Esophagus muscularis mucosa (tissue), 4 donors: Measurements from ENCODE around the gene FXYD3.

Source experiments
- EP300 ChIP-seq: sonication (generic); formaldehyde crosslinking; IDR thresholded peaks from one replicate; pipeline ENCODE4 v1.6.1; 2017; ENCODE audit warnings: antibody characterized with exemption
- POLR2A ChIP-seq: fragments of 450-650 bp; IDR thresholded peaks from one replicate; pipeline ENCODE4 v1.6.1; 2017; ENCODE audit warnings: antibody characterized with exemption, moderate library complexity, mild to moderate bottlenecking, low read depth
- POLR2AphosphoS5 ChIP-seq, 2 donors: sonication (generic); formaldehyde crosslinking; IDR thresholded peaks; one replicate each; pipeline ENCODE4 v1.6.1; 2017; ENCODE audit warnings: antibody characterized with exemption in 2 of 2
- TF ChIP-seq, protein P1 (sequence below), 3 experiments: fragments of 200-600 bp in 2 of 3; fragments of 450-650 bp in 1 of 3; sonication (generic) in 2 of 3; IDR thresholded peaks; one replicate each; pipeline ENCODE4 v1.5.1; 2017 to 2019; ENCODE audit warnings: antibody characterized with exemption in 3 of 3, mild to moderate bottlenecking in 2 of 3, moderate library complexity in 1 of 3

GRCh38 chr19:35074426-35075201 is 41.0 kb upstream of the FXYD3 start:
- no peak for TF ChIP-seq EP300
- TF ChIP-seq, protein P1, sequence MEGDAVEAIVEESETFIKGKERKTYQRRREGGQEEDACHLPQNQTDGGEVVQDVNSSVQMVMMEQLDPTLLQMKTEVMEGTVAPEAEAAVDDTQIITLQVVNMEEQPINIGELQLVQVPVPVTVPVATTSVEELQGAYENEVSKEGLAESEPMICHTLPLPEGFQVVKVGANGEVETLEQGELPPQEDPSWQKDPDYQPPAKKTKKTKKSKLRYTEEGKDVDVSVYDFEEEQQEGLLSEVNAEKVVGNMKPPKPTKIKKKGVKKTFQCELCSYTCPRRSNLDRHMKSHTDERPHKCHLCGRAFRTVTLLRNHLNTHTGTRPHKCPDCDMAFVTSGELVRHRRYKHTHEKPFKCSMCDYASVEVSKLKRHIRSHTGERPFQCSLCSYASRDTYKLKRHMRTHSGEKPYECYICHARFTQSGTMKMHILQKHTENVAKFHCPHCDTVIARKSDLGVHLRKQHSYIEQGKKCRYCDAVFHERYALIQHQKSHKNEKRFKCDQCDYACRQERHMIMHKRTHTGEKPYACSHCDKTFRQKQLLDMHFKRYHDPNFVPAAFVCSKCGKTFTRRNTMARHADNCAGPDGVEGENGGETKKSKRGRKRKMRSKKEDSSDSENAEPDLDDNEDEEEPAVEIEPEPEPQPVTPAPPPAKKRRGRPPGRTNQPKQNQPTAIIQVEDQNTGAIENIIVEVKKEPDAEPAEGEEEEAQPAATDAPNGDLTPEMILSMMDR (IDR thresholded peaks at IDR 0.05) = no peak
- no peak for TF ChIP-seq POLR2A
- TF ChIP-seq POLR2AphosphoS5 (IDR thresholded peaks at IDR 0.05) = no peak
